ENCODE data around the gene CASKIN2.

The CASKIN2 gene

GRCh38 chr17:75546181-75546580, 30.8 kb upstream of the CASKIN2 start:
- peaks cover 55 to 57% of the 10 kb centered on the region in 2 donors for H3K4me1 ChIP-seq (ENCODE audit: control insufficient read depth in 1 of 2, insufficient read depth in 2 of 2, low read length in 2 of 2)
- H3K36me3 ChIP-seq (ENCODE audit: control insufficient read depth in 1 of 2, insufficient read depth in 2 of 2, low read length in 2 of 2) = peaks cover 7 to 33% of the 10 kb centered on the region in 2 donors
- no peaks in the 10 kb centered on the region for H3K9me3 ChIP-seq (ENCODE audit: control insufficient read depth in 1 of 2, low read length in 2 of 2)
- no peak overlapping the region for H3K27ac ChIP-seq (ENCODE audit: low read depth, low read length)
- H3K9ac ChIP-seq (ENCODE audit: low read depth in 1 of 2, low read length in 2 of 2) = no peak overlapping the region
- H3K4me3 ChIP-seq (ENCODE audit: low read depth in 1 of 2, low read length in 2 of 2) = no peak overlapping the region
- no peaks in the 10 kb centered on the region for H3K27me3 ChIP-seq (ENCODE audit: control insufficient read depth in 1 of 2, insufficient read depth in 2 of 2, low read length in 2 of 2)

GRCh38 chr17:75544250-75544649, 28.9 kb upstream of the CASKIN2 start:
- Histone ChIP-seq H3K36me3 (ENCODE audit: control insufficient read depth in 1 of 2, insufficient read depth in 2 of 2, low read length in 2 of 2) (peaks cover 7 to 33% of the 10 kb centered on the region in 2 donors), H3K4me3 (ENCODE audit: low read depth in 1 of 2, low read length in 2 of 2) (no peak overlapping the region), H3K27ac (ENCODE audit: low read depth, low read length) (no peak overlapping the region), H3K4me1 (ENCODE audit: control insufficient read depth in 1 of 2, insufficient read depth in 2 of 2, low read length in 2 of 2) (peaks cover 57 to 65% of the 10 kb centered on the region in 2 donors), H3K9ac (ENCODE audit: low read depth in 1 of 2, low read length in 2 of 2) (no peak overlapping the region), H3K9me3 (ENCODE audit: control insufficient read depth in 1 of 2, low read length in 2 of 2) (no peaks in the 10 kb centered on the region), H3K27me3 (ENCODE audit: control insufficient read depth in 1 of 2, insufficient read depth in 2 of 2, low read length in 2 of 2) (no peaks in the 10 kb centered on the region)

GRCh38 chr17:75542728-75543336, 27.5 kb upstream of the CASKIN2 start:
- peak overlapping the region; percentile 45 to 51 for H3K9ac ChIP-seq (ENCODE audit: low read depth in 1 of 2, low read length in 2 of 2)
- H3K36me3 ChIP-seq (ENCODE audit: control insufficient read depth in 1 of 2, insufficient read depth in 2 of 2, low read length in 2 of 2) = peaks cover 7 to 33% of the 10 kb centered on the region in 2 donors
- peaks cover 56 to 58% of the 10 kb centered on the region in 2 donors for H3K4me1 ChIP-seq (ENCODE audit: control insufficient read depth in 1 of 2, insufficient read depth in 2 of 2, low read length in 2 of 2)
- no peak overlapping the region for H3K4me3 ChIP-seq (ENCODE audit: low read depth in 1 of 2, low read length in 2 of 2)
- H3K9me3 ChIP-seq (ENCODE audit: control insufficient read depth in 1 of 2, low read length in 2 of 2) = no peaks in the 10 kb centered on the region
- H3K27ac ChIP-seq (ENCODE audit: low read depth, low read length) = peak overlapping the region; percentile 74
- no peaks in the 10 kb centered on the region for H3K27me3 ChIP-seq (ENCODE audit: control insufficient read depth in 1 of 2, insufficient read depth in 2 of 2, low read length in 2 of 2)

- H3K4me1 ChIP-seq (ENCODE audit: control insufficient read depth in 1 of 2, insufficient read depth in 2 of 2, low read length in 2 of 2) = peaks cover 54 to 58% of the 10 kb centered on the region in 2 donors
- no peaks in the 10 kb centered on the region for H3K27me3 ChIP-seq (ENCODE audit: control insufficient read depth in 1 of 2, insufficient read depth in 2 of 2, low read length in 2 of 2)
- no peaks in the 10 kb centered on the region for H3K9me3 ChIP-seq (ENCODE audit: control insufficient read depth in 1 of 2, low read length in 2 of 2)
- no peak overlapping the region for H3K4me3 ChIP-seq (ENCODE audit: low read depth in 1 of 2, low read length in 2 of 2)
- peak overlapping the region; percentile 74 for H3K27ac ChIP-seq (ENCODE audit: low read depth, low read length)
- peaks cover 7 to 32% of the 10 kb centered on the region in 2 donors for H3K36me3 ChIP-seq (ENCODE audit: control insufficient read depth in 1 of 2, insufficient read depth in 2 of 2, low read length in 2 of 2)
- H3K9ac ChIP-seq (ENCODE audit: low read depth in 1 of 2, low read length in 2 of 2) = peak overlapping the region; percentile 45 to 51
Measured at GRCh38 chr17:75542229-75542628, 26.9 kb upstream of the CASKIN2 start.

DNA sequence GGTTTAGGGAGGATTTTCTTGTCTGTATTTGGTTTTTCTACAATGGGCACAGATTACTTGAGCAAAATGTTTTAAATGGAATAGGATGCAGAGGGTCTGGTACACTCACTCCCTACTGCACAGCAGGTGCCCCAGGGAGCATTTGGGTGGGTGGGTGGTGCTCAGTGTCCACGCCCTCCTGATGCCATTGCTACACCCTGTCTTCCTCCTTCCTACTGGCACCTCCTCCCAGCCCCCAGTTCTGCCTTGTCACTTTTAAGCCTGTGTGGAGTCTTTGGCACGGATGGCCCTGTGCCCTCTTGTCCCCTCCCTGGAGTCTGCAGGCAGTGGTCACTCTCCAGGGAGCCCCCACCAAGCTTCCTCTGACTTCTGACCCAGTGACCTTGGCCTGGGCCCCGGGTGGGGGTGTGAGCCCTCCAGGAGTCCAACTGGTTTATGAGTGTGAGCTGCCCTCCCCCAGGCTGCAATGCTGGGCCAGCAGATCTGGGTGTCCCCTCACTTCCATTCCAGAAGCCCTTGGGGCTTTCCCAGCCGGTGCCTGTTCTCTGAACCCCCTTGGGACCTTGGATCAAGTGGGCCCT, 25.7 kb upstream of the CASKIN2 start:
- Histone ChIP-seq H3K4me3 (ENCODE audit: low read depth in 1 of 2, low read length in 2 of 2) (no peak overlapping the region), H3K4me1 (ENCODE audit: control insufficient read depth in 1 of 2, insufficient read depth in 2 of 2, low read length in 2 of 2) (peaks cover 55 to 57% of the 10 kb centered on the region in 2 donors), H3K9me3 (ENCODE audit: control insufficient read depth in 1 of 2, low read length in 2 of 2) (no peaks in the 10 kb centered on the region), H3K9ac (ENCODE audit: low read depth in 1 of 2, low read length in 2 of 2) (no peak overlapping the region), H3K36me3 (ENCODE audit: control insufficient read depth in 1 of 2, insufficient read depth in 2 of 2, low read length in 2 of 2) (peaks cover under 1 to 23% of the 10 kb centered on the region in 2 donors), H3K27me3 (ENCODE audit: control insufficient read depth in 1 of 2, insufficient read depth in 2 of 2, low read length in 2 of 2) (no peaks in the 10 kb centered on the region), H3K27ac (ENCODE audit: low read depth, low read length) (peak overlapping the region; percentile 37)

- H3K9ac ChIP-seq (ENCODE audit: low read depth in 1 of 2, low read length in 2 of 2) = no peak overlapping the region
- no peaks in the 10 kb centered on the region for H3K27me3 ChIP-seq (ENCODE audit: control insufficient read depth in 1 of 2, insufficient read depth in 2 of 2, low read length in 2 of 2)
- no peak overlapping the region for H3K4me3 ChIP-seq (ENCODE audit: low read depth in 1 of 2, low read length in 2 of 2)
- no peaks in the 10 kb centered on the region for H3K9me3 ChIP-seq (ENCODE audit: control insufficient read depth in 1 of 2, low read length in 2 of 2)
- peaks cover 59 to 64% of the 10 kb centered on the region in 2 donors for H3K4me1 ChIP-seq (ENCODE audit: control insufficient read depth in 1 of 2, insufficient read depth in 2 of 2, low read length in 2 of 2)
- H3K27ac ChIP-seq (ENCODE audit: low read depth, low read length) = no peak overlapping the region
- H3K36me3 ChIP-seq (ENCODE audit: control insufficient read depth in 1 of 2, insufficient read depth in 2 of 2, low read length in 2 of 2) = peaks cover 0 to 18% of the 10 kb centered on the region in 2 donors
Measured at GRCh38 chr17:75539967-75540729, 24.8 kb upstream of the CASKIN2 start.

- Histone ChIP-seq H3K9ac (ENCODE audit: low read depth in 1 of 2, low read length in 2 of 2) (peak overlapping the region in 1 of 2 donors; percentile 42), H3K36me3 (ENCODE audit: control insufficient read depth in 1 of 2, insufficient read depth in 2 of 2, low read length in 2 of 2) (peaks cover 0 to 14% of the 10 kb centered on the region in 2 donors), H3K4me1 (ENCODE audit: control insufficient read depth in 1 of 2, insufficient read depth in 2 of 2, low read length in 2 of 2) (peaks cover 56 to 57% of the 10 kb centered on the region in 2 donors), H3K9me3 (ENCODE audit: control insufficient read depth in 1 of 2, low read length in 2 of 2) (no peaks in the 10 kb centered on the region), H3K27me3 (ENCODE audit: control insufficient read depth in 1 of 2, insufficient read depth in 2 of 2, low read length in 2 of 2) (no peaks in the 10 kb centered on the region), H3K4me3 (ENCODE audit: low read depth in 1 of 2, low read length in 2 of 2) (no peak overlapping the region), H3K27ac (ENCODE audit: low read depth, low read length) (no peak overlapping the region)
Measured at GRCh38 chr17:75536366-75536765, 21.0 kb upstream of the CASKIN2 start.

- peaks cover 55 to 56% of the 10 kb centered on the region in 2 donors for H3K4me1 ChIP-seq (ENCODE audit: control insufficient read depth in 1 of 2, insufficient read depth in 2 of 2, low read length in 2 of 2)
Measured at GRCh38 chr17:75535871-75536270, 20.5 kb upstream of the CASKIN2 start.

GRCh38 chr17:75535119-75535537, 19.8 kb upstream of the CASKIN2 start:
- Histone ChIP-seq H3K9ac (ENCODE audit: low read depth in 1 of 2, low read length in 2 of 2) (peak overlapping the region; percentile 63 to 85), H3K4me3 (ENCODE audit: low read depth in 1 of 2, low read length in 2 of 2) (peak overlapping the region; percentile 16 to 60), H3K27ac (ENCODE audit: low read depth, low read length) (peak overlapping the region; percentile 62)

More at GRCh38 chr17:75535871-75536270, 20.5 kb upstream of the CASKIN2 start:
- no peak overlapping the region for H3K4me3 ChIP-seq (ENCODE audit: low read depth in 1 of 2, low read length in 2 of 2)
- peak overlapping the region; percentile 33 to 42 for H3K9ac ChIP-seq (ENCODE audit: low read depth in 1 of 2, low read length in 2 of 2)
- H3K27ac ChIP-seq (ENCODE audit: low read depth, low read length) = peak overlapping the region; percentile 51
- peaks cover 0 to 14% of the 10 kb centered on the region in 2 donors for H3K36me3 ChIP-seq (ENCODE audit: control insufficient read depth in 1 of 2, insufficient read depth in 2 of 2, low read length in 2 of 2)
- H3K9me3 ChIP-seq (ENCODE audit: control insufficient read depth in 1 of 2, low read length in 2 of 2) = no peaks in the 10 kb centered on the region
- no peaks in the 10 kb centered on the region for H3K27me3 ChIP-seq (ENCODE audit: control insufficient read depth in 1 of 2, insufficient read depth in 2 of 2, low read length in 2 of 2)

DNA sequence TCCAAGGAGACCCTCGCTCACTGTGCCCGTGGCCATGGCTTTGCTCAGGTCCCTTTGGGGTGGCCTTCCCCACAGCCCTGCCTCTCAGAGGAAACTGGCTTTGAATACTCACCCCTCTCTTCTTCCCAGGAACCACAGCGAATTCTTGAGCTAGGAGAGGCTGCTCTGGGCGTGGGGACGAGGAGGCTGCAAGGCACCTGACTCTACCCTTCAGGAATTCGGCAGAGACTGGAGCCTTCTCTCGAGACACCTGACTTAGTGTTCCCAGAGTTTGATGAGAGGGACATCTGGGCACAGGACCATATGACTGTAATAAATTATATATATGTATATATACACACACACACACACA, 16.4 kb upstream of the CASKIN2 start:
- Histone ChIP-seq H3K27ac (ENCODE audit: low read depth, low read length) (peak overlapping the region; percentile 58), H3K27me3 (ENCODE audit: control insufficient read depth in 1 of 2, insufficient read depth in 2 of 2, low read length in 2 of 2) (no peaks in the 10 kb centered on the region), H3K4me3 (ENCODE audit: low read depth in 1 of 2, low read length in 2 of 2) (peak overlapping the region in 1 of 2 donors; percentile 40), H3K4me1 (ENCODE audit: control insufficient read depth in 1 of 2, insufficient read depth in 2 of 2, low read length in 2 of 2) (peaks cover 41 to 50% of the 10 kb centered on the region in 2 donors), H3K36me3 (ENCODE audit: control insufficient read depth in 1 of 2, insufficient read depth in 2 of 2, low read length in 2 of 2) (peaks cover 0 to 14% of the 10 kb centered on the region in 2 donors), H3K9ac (ENCODE audit: low read depth in 1 of 2, low read length in 2 of 2) (peak overlapping the region; percentile 54 to 58), H3K9me3 (ENCODE audit: control insufficient read depth in 1 of 2, low read length in 2 of 2) (no peaks in the 10 kb centered on the region)

More at GRCh38 chr17:75535119-75535537, 19.8 kb upstream of the CASKIN2 start:
- Histone ChIP-seq H3K36me3 (ENCODE audit: control insufficient read depth in 1 of 2, insufficient read depth in 2 of 2, low read length in 2 of 2) (peaks cover 0 to 14% of the 10 kb centered on the region in 2 donors), H3K4me1 (ENCODE audit: control insufficient read depth in 1 of 2, insufficient read depth in 2 of 2, low read length in 2 of 2) (peaks cover 52% of the 10 kb centered on the region in 2 donors), H3K9me3 (ENCODE audit: control insufficient read depth in 1 of 2, low read length in 2 of 2) (no peaks in the 10 kb centered on the region), H3K27me3 (ENCODE audit: control insufficient read depth in 1 of 2, insufficient read depth in 2 of 2, low read length in 2 of 2) (no peaks in the 10 kb centered on the region)
